GM12874 (cell line): ENCODE results near the gene ADAMTS12.

Experiments used
- TF ChIP-seq, protein P1 (sequence below): IDR thresholded peaks from 2 replicates; pipeline ENCODE4 v1.5.1; 2011; ENCODE audit warnings: low read depth, mild to moderate bottlenecking, control low read depth, low read length, moderate library complexity; ENCODE audit not compliant: insufficient read depth

The ADAMTS12 gene

DNA sequence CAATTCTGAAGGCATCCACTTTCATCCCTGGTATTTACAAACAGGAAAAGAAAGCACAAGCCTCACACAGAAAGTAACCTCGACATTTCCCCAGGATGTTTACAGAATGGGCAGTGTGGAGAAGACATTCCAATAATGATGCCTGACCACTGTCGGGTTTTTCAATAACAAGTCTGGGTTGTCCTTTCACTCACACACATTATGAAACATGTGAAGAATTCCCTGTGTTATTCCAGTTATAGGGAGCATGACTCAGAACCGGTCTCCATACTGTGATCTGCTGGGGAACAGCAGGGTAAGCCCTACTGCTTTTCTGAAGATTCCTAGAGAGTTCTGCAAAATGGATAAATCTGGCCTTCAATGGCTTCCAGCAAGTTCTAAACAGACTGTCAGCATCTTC, 155.3 kb downstream of the ADAMTS12 start:
- TF ChIP-seq, protein P1, sequence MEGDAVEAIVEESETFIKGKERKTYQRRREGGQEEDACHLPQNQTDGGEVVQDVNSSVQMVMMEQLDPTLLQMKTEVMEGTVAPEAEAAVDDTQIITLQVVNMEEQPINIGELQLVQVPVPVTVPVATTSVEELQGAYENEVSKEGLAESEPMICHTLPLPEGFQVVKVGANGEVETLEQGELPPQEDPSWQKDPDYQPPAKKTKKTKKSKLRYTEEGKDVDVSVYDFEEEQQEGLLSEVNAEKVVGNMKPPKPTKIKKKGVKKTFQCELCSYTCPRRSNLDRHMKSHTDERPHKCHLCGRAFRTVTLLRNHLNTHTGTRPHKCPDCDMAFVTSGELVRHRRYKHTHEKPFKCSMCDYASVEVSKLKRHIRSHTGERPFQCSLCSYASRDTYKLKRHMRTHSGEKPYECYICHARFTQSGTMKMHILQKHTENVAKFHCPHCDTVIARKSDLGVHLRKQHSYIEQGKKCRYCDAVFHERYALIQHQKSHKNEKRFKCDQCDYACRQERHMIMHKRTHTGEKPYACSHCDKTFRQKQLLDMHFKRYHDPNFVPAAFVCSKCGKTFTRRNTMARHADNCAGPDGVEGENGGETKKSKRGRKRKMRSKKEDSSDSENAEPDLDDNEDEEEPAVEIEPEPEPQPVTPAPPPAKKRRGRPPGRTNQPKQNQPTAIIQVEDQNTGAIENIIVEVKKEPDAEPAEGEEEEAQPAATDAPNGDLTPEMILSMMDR: no peak

DNA sequence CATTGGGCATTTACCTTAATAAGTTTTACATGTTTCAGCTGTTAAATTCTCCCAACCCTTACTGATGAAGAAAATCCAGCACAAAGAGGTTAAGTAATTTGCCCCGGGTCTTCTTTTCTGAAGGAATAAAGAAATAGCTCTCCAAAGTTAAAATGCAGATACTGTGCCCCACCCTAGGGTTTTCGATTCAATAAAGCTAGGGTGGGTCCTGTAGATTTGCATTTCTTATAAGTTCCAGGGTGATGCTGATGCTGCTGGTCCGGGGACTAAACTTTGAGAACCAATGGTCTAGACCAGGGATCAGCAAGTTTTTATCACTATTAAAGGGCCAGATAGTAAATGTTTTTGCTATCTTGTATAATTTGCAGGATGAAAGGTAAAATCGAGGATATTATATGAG, 156.7 kb downstream of the ADAMTS12 start:
- TF ChIP-seq, protein P1: no peak

DNA sequence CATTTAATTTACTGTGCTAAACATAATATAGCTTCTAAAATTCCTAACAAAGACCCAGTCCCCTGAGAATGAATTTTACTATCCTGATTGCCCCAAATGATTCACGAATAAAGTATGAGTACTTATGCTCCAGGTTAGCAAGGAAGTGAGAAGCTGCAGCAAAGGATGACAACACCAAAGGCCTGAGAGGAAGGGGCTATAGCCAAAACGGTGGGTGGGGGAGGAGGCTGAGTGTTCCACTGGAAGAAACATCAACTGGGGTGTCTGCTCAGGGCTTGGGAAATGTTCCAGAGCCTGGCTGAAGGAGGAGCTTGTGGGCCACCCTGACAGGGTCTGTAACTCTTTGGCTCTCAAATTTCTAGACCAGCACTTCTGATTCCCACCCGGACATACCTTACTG, 157.3 kb downstream of the ADAMTS12 start:
- TF ChIP-seq, protein P1: no peak

DNA sequence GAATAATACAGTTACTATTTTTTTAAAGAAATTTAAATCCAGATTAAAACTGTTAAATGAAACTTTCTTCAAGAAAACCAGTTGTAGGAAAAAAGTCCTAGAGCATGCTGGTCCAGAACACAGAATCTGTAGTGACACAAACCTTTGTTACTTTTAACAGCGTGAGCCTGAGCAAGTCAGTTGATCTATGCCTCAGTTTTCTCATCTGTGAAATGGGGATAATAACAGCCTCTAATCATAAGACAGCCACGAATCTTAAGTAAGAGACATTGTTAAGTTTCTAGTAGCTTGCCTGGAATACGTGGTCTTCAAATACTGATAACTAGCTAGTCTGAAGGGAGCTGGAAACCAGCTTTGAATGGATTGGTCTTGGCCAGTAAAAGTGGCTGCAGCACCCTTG, 158.6 kb downstream of the ADAMTS12 start:
- TF ChIP-seq, protein P1: no peak

DNA sequence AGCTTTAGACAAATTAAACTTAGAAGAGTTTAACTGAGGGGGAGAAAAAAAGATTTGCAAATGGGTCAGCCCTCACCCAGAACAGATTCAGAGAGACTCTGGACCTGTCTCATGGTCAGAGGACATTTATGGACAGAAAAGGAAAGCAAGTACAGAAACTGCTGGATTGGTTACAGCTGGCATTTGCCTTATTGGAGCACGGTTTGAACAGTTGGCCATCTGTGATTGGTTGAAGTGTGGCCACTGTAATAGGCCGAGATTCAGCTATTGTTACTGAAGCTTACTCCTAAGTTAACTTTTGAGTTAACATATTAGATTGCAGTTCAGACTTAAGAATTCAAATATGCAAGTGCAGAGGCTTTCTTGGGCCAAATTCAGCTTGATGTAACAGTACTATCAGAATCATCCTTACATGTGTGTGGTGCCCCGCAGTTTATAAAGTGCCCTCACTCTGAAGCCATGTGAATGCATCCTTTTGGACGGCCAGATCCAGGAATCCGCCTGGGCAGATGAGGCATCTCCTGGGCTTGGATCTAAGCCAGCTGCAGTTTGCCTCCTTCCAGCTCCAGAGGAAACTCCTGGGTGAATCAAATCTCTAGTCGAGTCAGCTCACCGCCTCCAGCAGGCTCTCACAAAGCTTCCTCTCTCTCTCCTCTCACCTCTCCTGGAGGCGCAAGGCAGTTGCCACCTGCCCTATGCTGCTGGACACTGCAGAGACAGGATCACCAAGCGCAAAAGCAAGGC, 165.2 kb downstream of the ADAMTS12 start:
- TF ChIP-seq, protein P1: no peak

DNA sequence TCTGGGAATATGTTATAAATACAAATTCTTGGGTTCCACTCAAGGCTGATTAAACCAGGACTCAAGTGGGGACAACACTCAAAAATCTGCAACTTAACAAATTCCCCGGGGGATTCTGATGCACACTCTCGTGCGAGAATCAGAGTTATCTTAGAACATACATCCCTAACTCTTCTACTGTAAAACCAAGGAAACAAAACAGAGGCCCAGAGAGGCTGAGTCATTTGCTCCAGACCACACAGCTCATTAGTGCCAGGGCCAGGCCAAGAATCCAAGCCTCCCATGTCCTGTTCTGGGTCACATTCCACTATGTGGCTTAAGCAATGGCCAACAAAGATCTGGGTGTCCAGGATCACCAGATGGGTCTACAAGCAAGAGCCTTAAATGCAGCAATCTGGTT, 166.0 kb downstream of the ADAMTS12 start:
- TF ChIP-seq, protein P1: no peak

DNA sequence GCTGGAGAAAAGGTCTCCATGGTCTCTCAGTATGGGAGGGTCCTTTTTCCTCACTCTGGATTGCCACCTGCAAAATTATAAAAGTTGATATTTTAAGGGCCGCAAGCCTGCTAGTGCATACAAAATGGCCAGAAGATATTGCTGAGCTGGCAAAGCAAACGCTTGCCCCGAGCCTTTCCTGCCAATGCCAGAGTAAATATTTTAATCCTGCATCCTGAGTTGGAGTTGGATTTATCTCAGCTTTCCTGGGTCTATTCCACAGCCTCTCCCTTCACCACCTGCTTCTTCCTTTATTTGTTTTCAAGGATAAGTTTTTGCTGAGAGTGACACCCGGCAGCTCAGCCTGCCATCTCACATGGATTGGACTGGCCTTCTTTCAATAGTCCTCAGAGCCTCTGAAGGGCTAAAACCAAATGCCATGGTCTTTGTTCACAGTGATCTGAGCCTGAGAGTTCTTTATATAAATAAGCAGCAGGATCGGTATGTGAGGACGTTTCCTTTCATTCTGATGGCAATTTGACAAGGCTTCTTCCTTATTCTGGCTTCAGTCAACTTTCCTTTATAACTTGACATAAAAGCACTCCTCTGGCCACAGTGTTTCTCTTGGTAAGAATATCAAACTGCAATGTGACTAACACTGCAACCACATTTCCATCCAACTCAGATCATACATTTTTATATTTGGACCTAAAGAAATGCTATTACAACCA, 170.1 kb downstream of the ADAMTS12 start:
- TF ChIP-seq, protein P1: no peak
